ENCODE data around the gene ZNF195. TPM values are rescaled to one million over a fixed set of nuclear protein-coding genes. Genes with fewer than 3 reads are reported as not detected.
A peak's percentile ranks its signal among the peaks of the same experiment; 100 is the strongest.
"Not testable (repeated sequence)": the region's sequence is repeated elsewhere in the genome, so short reads cannot be mapped to it uniquely, and the experiment has no call there.

Gene ZNF195
- total RNA-seq, 2 donors from 2014 or later = 46.8 to 53.9 TPM

- not testable (repeated sequence) for ATAC-seq; H3K4me1 Mint-ChIP-seq (ENCODE audit: low read depth in 2 of 2); H3K9me3 Mint-ChIP-seq; H3K27ac Mint-ChIP-seq; H3K4me3 Mint-ChIP-seq; H3K36me3 Mint-ChIP-seq; DNase-seq (ENCODE audit: low spot score)
- H3K27me3 Mint-ChIP-seq = peaks cover 17 to 25% of the 10 kb centered on the region in 2 donors
Observed at GRCh38 chr11:3393450-3393849, 14.5 kb upstream of the ZNF195 start.

- H3K27me3 Mint-ChIP-seq = peaks cover 16 to 26% of the 10 kb centered on the region in 2 donors
- H3K27ac Mint-ChIP-seq = no peak overlapping the region
- no peaks in the 10 kb centered on the region for H3K36me3 Mint-ChIP-seq
- no peaks in the 10 kb centered on the region for H3K9me3 Mint-ChIP-seq
- DNase-seq (ENCODE audit: low spot score) (no peak), ATAC-seq (no peak)
- peaks cover 7% of the 10 kb centered on the region in 2 donors for H3K4me1 Mint-ChIP-seq (ENCODE audit: low read depth in 2 of 2)
- no peak overlapping the region for H3K4me3 Mint-ChIP-seq
Observed at GRCh38 chr11:3382613-3383285, 3.8 kb upstream of the ZNF195 start.

- no peak for ATAC-seq
- no peak overlapping the region for H3K4me3 Mint-ChIP-seq
- H3K9me3 Mint-ChIP-seq = no peaks in the 10 kb centered on the region
- H3K4me1 Mint-ChIP-seq (ENCODE audit: low read depth in 2 of 2) = peaks cover 14% of the 10 kb centered on the region in 2 donors
- H3K36me3 Mint-ChIP-seq = no peaks in the 10 kb centered on the region
- DNase-seq (ENCODE audit: low spot score) = no peak
- H3K27ac Mint-ChIP-seq = no peak overlapping the region
- H3K27me3 Mint-ChIP-seq = peaks cover 16 to 26% of the 10 kb centered on the region in 2 donors
Observed at GRCh38 chr11:3381794-3382193, 2.8 kb upstream of the ZNF195 start.

- no peak for DNase-seq (ENCODE audit: low spot score)
- Mint-ChIP-seq H3K4me1 (ENCODE audit: low read depth in 2 of 2) (peaks cover 20 to 23% of the 10 kb centered on the region in 2 donors), H3K27ac (no peak overlapping the region), H3K27me3 (peaks cover 13 to 19% of the 10 kb centered on the region in 2 donors), H3K4me3 (no peak overlapping the region), H3K9me3 (no peaks in the 10 kb centered on the region), H3K36me3 (peaks cover 2% of the 10 kb centered on the region)
- ATAC-seq = no peak
Observed at GRCh38 chr11:3380706-3381545, 2.0 kb upstream of the ZNF195 start.

GRCh38 chr11:3375552-3375951 is 3.4 kb downstream of the ZNF195 start:
- Mint-ChIP-seq H3K36me3 (peaks cover 30% of the 10 kb centered on the region), H3K27ac (peak overlapping the region in 1 of 2 donors; percentile 57), H3K9me3 (no peaks in the 10 kb centered on the region), H3K27me3 (no peaks in the 10 kb centered on the region), H3K4me1 (ENCODE audit: low read depth in 2 of 2) (peaks cover 31 to 33% of the 10 kb centered on the region in 2 donors), H3K4me3 (no peak overlapping the region)
- ATAC-seq (no peak), DNase-seq (ENCODE audit: low spot score) (no peak)

GRCh38 chr11:3370311-3370870 is 8.6 kb downstream of the ZNF195 start:
- no peak for ATAC-seq
- no peak for DNase-seq (ENCODE audit: low spot score)
- H3K4me3 Mint-ChIP-seq = no peak overlapping the region
- H3K9me3 Mint-ChIP-seq = no peaks in the 10 kb centered on the region
- H3K27me3 Mint-ChIP-seq = no peaks in the 10 kb centered on the region
- H3K36me3 Mint-ChIP-seq = peaks cover 54% of the 10 kb centered on the region
- no peak overlapping the region for H3K27ac Mint-ChIP-seq
- H3K4me1 Mint-ChIP-seq (ENCODE audit: low read depth in 2 of 2) = peaks cover 2 to 10% of the 10 kb centered on the region in 2 donors

- no peak overlapping the region for H3K4me3 Mint-ChIP-seq
- peaks cover 0 to 10% of the 10 kb centered on the region in 2 donors for H3K4me1 Mint-ChIP-seq (ENCODE audit: low read depth in 2 of 2)
- H3K27ac Mint-ChIP-seq = no peak overlapping the region
- DNase-seq (ENCODE audit: low spot score) (no peak), ATAC-seq (no peak)
- H3K36me3 Mint-ChIP-seq = peaks cover 59% of the 10 kb centered on the region
- no peaks in the 10 kb centered on the region for H3K27me3 Mint-ChIP-seq
- H3K9me3 Mint-ChIP-seq = no peaks in the 10 kb centered on the region
Observed at GRCh38 chr11:3369366-3369765, 9.6 kb downstream of the ZNF195 start.

- ATAC-seq (no peak), DNase-seq (ENCODE audit: low spot score) (no peak)
- no peak overlapping the region for H3K4me3 Mint-ChIP-seq
- H3K9me3 Mint-ChIP-seq = no peaks in the 10 kb centered on the region
- peaks cover 64% of the 10 kb centered on the region for H3K36me3 Mint-ChIP-seq
- H3K27me3 Mint-ChIP-seq = no peaks in the 10 kb centered on the region
- peaks cover 0 to 3% of the 10 kb centered on the region in 2 donors for H3K4me1 Mint-ChIP-seq (ENCODE audit: low read depth in 2 of 2)
- H3K27ac Mint-ChIP-seq = no peak overlapping the region
Observed at GRCh38 chr11:3368199-3368598, 10.7 kb downstream of the ZNF195 start.

GRCh38 chr11:3367221-3367620 is 11.7 kb downstream of the ZNF195 start:
- Mint-ChIP-seq H3K9me3 (peaks cover 4% of the 10 kb centered on the region), H3K4me3 (no peak overlapping the region), H3K4me1 (ENCODE audit: low read depth in 2 of 2) (peaks cover 0 to 3% of the 10 kb centered on the region in 2 donors), H3K27ac (no peak overlapping the region), H3K27me3 (no peaks in the 10 kb centered on the region), H3K36me3 (peaks cover 72% of the 10 kb centered on the region)
- no peak for ATAC-seq
- no peak for DNase-seq (ENCODE audit: low spot score)

GRCh38 chr11:3359092-3359824 is 19.7 kb downstream of the ZNF195 start:
- no peak overlapping the region for H3K4me3 Mint-ChIP-seq
- peaks cover 81% of the 10 kb centered on the region for H3K36me3 Mint-ChIP-seq
- H3K4me1 Mint-ChIP-seq (ENCODE audit: low read depth in 2 of 2) = peaks cover 0 to 5% of the 10 kb centered on the region in 2 donors
- H3K27me3 Mint-ChIP-seq = no peaks in the 10 kb centered on the region
- no peak for DNase-seq (ENCODE audit: low spot score)
- H3K9me3 Mint-ChIP-seq = peaks cover 23% of the 10 kb centered on the region
- ATAC-seq = no peak
- H3K27ac Mint-ChIP-seq = no peak overlapping the region

GRCh38 chr11:3357994-3358676 is 20.8 kb downstream of the ZNF195 start:
- Mint-ChIP-seq H3K27ac (no peak overlapping the region), H3K36me3 (peaks cover 70% of the 10 kb centered on the region), H3K27me3 (no peaks in the 10 kb centered on the region), H3K4me1 (ENCODE audit: low read depth in 2 of 2) (peaks cover 0 to 5% of the 10 kb centered on the region in 2 donors), H3K9me3 (peaks cover 23% of the 10 kb centered on the region), H3K4me3 (no peak overlapping the region)
- no peak for ATAC-seq
- no peak for DNase-seq (ENCODE audit: low spot score)

GRCh38 chr11:3357302-3357701 is 21.6 kb downstream of the ZNF195 start:
- peaks cover 62% of the 10 kb centered on the region for H3K36me3 Mint-ChIP-seq
- no peak overlapping the region for H3K4me3 Mint-ChIP-seq
- H3K27ac Mint-ChIP-seq = peak overlapping the region in 1 of 2 donors; percentile 9
- no peaks in the 10 kb centered on the region for H3K27me3 Mint-ChIP-seq
- no peak for DNase-seq (ENCODE audit: low spot score)
- H3K4me1 Mint-ChIP-seq (ENCODE audit: low read depth in 2 of 2) = peaks cover 0 to 5% of the 10 kb centered on the region in 2 donors
- no peak for ATAC-seq
- peaks cover 19% of the 10 kb centered on the region for H3K9me3 Mint-ChIP-seq

- Mint-ChIP-seq H3K27ac (peak overlapping the region in 1 of 2 donors; percentile 9), H3K9me3 (peaks cover 19% of the 10 kb centered on the region), H3K36me3 (peaks cover 57% of the 10 kb centered on the region), H3K4me3 (no peak overlapping the region), H3K27me3 (no peaks in the 10 kb centered on the region), H3K4me1 (ENCODE audit: low read depth in 2 of 2) (peaks cover 0 to 5% of the 10 kb centered on the region in 2 donors)
- ATAC-seq (no peak), DNase-seq (ENCODE audit: low spot score) (no peak)
Observed at GRCh38 chr11:3356858-3357257, 22.1 kb downstream of the ZNF195 start.

All from natural killer cell treated with Interleukin-12 subunit alpha and Interleukin-12 subunit beta and Interleukin-15 and Interleukin-18, amount 100 ng/mL, for 72 hours (primary cell).